Measurements from ENCODE around the gene ABCA13.

The ABCA13 gene

DNA sequence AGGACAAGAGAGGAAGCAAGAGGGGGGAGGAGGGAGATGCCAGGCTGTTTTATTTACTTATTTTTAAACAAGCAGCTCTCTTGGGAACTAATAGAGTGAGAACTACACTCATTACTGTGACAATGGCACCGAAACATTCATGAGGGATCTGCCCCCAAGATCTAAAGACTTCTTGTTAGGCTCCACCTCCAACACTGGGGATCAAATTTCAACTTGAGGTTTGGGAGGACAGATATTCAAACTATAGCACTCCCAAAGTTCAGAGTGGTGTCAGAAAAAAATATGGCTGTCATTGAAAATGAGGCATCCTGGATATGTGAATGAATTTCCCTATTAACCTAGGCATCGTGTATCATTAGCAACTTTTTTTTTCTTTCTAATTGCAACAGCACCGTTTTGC lies 145.5 kb downstream of the ABCA13 start:
- TF ChIP-seq, protein P1, sequence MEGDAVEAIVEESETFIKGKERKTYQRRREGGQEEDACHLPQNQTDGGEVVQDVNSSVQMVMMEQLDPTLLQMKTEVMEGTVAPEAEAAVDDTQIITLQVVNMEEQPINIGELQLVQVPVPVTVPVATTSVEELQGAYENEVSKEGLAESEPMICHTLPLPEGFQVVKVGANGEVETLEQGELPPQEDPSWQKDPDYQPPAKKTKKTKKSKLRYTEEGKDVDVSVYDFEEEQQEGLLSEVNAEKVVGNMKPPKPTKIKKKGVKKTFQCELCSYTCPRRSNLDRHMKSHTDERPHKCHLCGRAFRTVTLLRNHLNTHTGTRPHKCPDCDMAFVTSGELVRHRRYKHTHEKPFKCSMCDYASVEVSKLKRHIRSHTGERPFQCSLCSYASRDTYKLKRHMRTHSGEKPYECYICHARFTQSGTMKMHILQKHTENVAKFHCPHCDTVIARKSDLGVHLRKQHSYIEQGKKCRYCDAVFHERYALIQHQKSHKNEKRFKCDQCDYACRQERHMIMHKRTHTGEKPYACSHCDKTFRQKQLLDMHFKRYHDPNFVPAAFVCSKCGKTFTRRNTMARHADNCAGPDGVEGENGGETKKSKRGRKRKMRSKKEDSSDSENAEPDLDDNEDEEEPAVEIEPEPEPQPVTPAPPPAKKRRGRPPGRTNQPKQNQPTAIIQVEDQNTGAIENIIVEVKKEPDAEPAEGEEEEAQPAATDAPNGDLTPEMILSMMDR (IDR thresholded peaks at IDR 0.05; ENCODE audit: control insufficient read depth, extremely low read depth, insufficient read depth) = no peak
- no peak overlapping the region for H3K4me3 ChIP-seq (ENCODE audit: low read depth, low read length)
- DNase-seq (ENCODE audit: low read depth) = no peak

DNA sequence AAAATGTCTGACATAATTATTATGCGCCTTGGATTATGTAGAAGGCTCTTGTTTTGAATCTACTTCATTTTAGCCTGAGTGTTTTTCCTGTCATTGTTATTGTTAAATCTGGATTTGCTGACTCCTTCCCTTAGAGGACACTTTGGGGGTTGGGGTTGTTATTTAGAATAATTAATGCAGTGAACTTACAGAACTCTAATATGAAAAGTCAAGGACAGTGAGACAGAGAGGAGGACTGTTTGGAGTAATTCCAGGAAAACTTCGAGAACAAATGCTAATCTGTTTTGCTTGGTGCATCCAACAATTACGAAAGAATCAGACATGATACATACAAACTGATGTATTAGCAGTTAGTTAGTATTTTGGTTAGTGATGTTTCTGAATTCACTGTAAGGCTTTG lies 146.1 kb downstream of the ABCA13 start:
- DNase-seq (ENCODE audit: low read depth) = no peak
- TF ChIP-seq, protein P1 (IDR thresholded peaks at IDR 0.05; ENCODE audit: control insufficient read depth, extremely low read depth, insufficient read depth) = no peak

DNA sequence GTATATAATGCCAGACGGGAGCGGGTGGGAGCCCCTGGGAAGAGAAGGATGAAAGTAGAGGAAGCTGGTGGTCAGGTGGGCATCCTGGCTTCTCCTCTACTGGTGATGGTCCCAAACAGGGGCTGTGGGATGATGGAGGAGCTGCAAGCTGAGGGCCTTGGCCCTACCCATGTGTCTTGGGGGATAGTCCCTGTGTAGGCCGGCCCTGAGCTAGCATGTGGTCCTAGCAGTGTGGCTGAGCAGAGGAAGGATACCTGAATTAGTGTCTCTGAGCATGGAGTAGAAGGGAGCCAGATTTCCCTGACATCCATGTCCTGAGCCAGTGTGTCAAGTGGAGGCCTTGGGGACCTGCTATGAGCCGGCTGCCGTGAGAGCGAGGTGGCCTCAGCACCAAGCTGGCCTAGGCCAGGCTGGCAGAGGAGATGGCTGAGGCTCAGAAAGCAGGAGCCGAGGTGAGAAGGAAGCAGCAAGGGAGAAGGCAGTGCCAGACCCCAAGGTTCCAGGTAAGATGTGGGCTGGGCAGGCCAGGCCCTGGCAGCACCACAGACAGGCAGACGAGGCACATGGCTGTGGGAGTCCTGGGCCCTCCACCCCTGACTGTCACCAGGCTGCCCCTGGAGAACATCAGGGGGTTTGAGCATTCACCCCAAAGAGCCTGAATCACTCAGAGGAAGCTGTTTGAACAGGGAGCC lies 150.2 kb downstream of the ABCA13 start:
- no peak for DNase-seq (ENCODE audit: low read depth)
- no peak overlapping the region for H3K4me3 ChIP-seq (ENCODE audit: low read depth, low read length)
- TF ChIP-seq, protein P1 (IDR thresholded peaks at IDR 0.05; ENCODE audit: control insufficient read depth, extremely low read depth, insufficient read depth) = no peak

More for the DNA sequence above, 146.1 kb downstream of the ABCA13 start:
- no peak overlapping the region for H3K4me3 ChIP-seq (ENCODE audit: low read depth, low read length)

DNA sequence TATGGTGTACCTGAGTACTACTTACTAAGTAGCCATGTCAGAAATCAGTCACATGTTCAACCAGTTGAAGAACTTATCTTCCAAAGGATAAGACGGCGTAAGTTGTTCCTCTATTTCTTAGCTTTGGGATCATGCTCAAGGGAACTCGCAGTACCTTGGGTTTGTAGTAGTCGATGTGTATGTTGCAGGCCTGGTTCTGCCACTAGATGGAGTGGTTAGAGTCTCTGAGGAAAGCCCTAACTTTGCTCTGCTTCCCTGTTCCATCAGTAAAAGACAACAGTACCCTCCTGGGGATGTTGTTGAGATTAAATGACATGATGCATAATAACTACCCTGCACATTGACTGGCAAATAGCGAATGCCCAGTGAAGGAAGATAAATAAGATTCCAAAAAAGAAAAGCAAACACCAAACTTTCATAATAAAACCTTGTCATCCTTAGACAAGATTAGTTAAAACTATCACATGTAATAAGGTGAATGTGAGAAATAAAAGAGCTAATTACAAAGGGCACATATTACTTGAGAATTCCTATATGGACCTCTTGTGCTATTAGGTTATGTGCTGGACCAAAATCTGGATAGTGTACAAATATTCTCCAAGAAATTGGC lies 165.9 kb downstream of the ABCA13 start:
- no peak for DNase-seq (ENCODE audit: low read depth)
- TF ChIP-seq, protein P1 (IDR thresholded peaks at IDR 0.05; ENCODE audit: control insufficient read depth, extremely low read depth, insufficient read depth) = peak; percentile 78
- H3K4me3 ChIP-seq (ENCODE audit: low read depth, low read length) = no peak overlapping the region

DNA sequence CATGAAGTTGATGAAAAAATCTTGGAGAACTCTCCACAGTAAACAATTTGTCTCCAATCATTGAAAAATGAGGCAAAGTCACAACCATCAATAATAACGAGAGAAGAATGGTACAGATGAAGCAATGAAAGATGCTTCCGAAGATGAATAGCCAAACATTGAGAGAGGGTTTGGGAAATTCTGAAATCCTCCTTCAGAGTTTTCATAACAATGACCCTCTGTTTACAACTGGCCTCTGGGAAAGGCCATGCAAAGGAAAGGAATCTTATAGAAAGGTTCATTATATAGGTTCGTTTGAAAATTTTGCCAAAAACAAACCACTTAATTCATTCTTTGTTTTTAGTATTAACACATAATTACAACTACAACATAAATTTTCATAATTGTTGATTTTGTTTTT lies 166.5 kb downstream of the ABCA13 start:
- no peak overlapping the region for H3K4me3 ChIP-seq (ENCODE audit: low read depth, low read length)
- DNase-seq (ENCODE audit: low read depth) = no peak
- TF ChIP-seq, protein P1 (IDR thresholded peaks at IDR 0.05; ENCODE audit: control insufficient read depth, extremely low read depth, insufficient read depth) = no peak

DNA sequence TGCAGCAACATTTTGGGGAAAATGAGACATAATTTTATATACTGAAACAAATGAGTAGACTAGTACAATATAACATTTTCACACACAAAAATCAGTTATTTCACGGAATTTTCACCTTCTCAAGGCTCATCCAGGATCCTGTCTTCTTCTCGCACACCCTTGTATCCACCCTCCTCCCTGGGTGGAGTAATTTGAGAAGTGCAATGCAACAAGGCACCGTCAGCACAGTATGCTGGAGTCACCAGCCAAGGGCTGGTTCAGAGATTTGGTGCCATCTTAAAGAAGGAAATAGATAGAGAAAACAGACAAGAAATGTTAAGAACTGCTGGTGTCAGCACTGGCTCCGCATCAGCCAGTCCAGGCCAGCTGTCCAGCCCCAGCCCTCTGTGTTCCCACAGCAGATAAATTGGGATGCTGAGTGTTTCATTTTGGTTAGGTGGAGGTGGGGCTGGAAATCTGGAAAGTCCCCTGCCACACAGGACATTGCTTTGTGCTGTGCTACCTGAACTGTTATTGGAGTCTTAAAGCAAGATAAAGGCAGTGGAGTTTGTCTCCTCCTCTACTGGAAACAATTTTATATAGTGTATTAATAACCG lies 176.1 kb downstream of the ABCA13 start:
- H3K4me3 ChIP-seq (ENCODE audit: low read depth, low read length) = no peak overlapping the region
- TF ChIP-seq, protein P1 (IDR thresholded peaks at IDR 0.05; ENCODE audit: control insufficient read depth, extremely low read depth, insufficient read depth) = no peak
- DNase-seq (ENCODE audit: low read depth) = no peak

All from LNCaP clone FGC (cell line).